Measurements from ENCODE around the gene TMEM150C. TPM values are rescaled to one million over a fixed set of nuclear protein-coding genes. Genes with fewer than 3 reads are reported as not detected.

TMEM150C gene
- 17.7 TPM for total RNA-seq

DNA sequence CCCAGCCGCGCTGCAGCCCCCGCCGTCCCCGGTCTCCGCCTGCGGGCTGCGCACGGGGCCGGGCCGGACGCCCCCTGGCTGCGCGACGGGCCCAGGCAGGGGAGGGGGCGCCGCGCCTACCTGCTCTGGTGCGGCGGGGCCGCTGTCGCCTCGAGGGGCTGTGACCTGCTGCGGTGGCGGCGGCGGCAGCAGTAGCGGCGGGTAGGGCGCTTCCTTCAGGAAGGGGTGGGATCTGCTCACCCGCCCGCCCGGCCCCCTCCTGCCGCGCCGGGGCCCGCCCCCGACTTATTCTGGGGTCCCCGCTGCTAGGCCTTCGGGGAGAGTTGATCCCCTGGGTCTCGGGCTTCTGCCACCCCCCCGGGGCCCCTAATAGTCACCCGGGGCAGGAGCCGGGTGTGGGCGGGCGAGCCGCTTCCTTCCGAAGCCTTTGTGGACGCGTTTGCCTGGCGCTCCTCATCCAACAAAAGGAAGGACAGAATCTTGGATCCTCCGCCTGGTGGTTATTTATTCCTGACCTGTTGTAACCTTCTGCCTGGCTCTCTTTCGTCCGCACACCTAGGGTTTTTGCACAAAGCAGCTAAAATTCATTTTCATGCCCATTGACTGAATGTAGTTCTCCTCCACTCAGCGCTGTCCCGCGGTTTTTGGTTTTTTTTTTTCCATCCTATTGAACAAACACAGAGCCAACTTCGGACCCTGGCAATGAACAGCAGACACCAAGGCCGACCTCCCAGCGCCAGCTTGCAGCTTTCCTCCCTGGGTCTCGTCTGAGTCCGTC, at the start of gene TMEM150C:
TSS of gene TMEM150C (minus strand) at position 203 of the 778 bp plus-strand sequence. CDS start 57,331 bp downstream, outside the sequence.

Other genes with a start within 250 kb of the TMEM150C start
- 95.6 TPM for gene HNRNPD, start 188.0 kb downstream of the TMEM150C start, total RNA-seq
- 209 TPM for gene HNRNPDL, start 131.5 kb downstream of the TMEM150C start, total RNA-seq
- 39.6 TPM for gene ENOPH1, start 131.4 kb downstream of the TMEM150C start, total RNA-seq
- gene SCD5, start 236.8 kb upstream of the TMEM150C start, total RNA-seq, result 27.0 TPM

All from metanephros (tissue), 1 donor.